NCI-H2081 treated with DMSO at 0.1 percent for 48 hours (cell line): ENCODE data around the gene ZNF837.
A peak's percentile ranks its signal among the peaks of the same experiment; 100 is the strongest.

Experiments used
- DNase-seq: peaks from one replicate; lab custom pipeline; 2025; lab: John Stamatoyannopoulos, UW

The ZNF837 gene

GRCh38 chr19:58368561-58369360 lies 12.1 kb downstream of the ZNF837 start:
- no peak for DNase-seq

GRCh38 chr19:58367698-58368454 lies 13.0 kb downstream of the ZNF837 start:
- DNase-seq = no peak

- no peak for DNase-seq
These were observed 14.0 kb downstream of the ZNF837 start for GRCh38 chr19:58366585-58367430.

- DNase-seq = no peak
These were observed 16.7 kb downstream of the ZNF837 start for GRCh38 chr19:58364146-58364545.

GRCh38 chr19:58362272-58362994 lies 18.4 kb downstream of the ZNF837 start, which contains the start of gene ZNF497:
Gene ZNF497, minus strand, starts transcription at chr19:58362751. Its CDS starts 5,116 bp downstream, at chr19:58357635.
- DNase-seq = peak; percentile 69

DNA sequence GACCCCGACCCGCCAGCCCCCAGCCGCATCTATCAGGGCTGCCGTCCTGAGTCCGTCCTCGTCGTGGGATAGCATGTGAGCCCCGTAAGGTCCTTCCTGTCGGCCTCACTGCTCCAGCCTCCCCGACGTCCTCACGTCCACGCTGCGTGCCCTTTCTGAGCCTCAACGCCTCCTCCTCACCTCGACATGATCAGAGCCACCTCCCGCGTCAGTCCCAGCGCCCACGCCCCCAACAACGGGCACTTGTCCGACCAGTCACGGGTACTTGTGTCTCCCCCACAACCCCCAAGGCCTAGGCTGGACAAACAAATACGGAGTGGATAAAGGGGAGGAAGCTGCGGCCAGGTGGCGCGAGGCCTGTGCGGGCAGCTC lies 18.9 kb downstream of the ZNF837 start:
- no peak for DNase-seq

- DNase-seq = no peak
These were observed 23.2 kb downstream of the ZNF837 start for GRCh38 chr19:58357481-58358145.

GRCh38 chr19:58356766-58357480 lies 23.9 kb downstream of the ZNF837 start:
- DNase-seq = no peak

DNA sequence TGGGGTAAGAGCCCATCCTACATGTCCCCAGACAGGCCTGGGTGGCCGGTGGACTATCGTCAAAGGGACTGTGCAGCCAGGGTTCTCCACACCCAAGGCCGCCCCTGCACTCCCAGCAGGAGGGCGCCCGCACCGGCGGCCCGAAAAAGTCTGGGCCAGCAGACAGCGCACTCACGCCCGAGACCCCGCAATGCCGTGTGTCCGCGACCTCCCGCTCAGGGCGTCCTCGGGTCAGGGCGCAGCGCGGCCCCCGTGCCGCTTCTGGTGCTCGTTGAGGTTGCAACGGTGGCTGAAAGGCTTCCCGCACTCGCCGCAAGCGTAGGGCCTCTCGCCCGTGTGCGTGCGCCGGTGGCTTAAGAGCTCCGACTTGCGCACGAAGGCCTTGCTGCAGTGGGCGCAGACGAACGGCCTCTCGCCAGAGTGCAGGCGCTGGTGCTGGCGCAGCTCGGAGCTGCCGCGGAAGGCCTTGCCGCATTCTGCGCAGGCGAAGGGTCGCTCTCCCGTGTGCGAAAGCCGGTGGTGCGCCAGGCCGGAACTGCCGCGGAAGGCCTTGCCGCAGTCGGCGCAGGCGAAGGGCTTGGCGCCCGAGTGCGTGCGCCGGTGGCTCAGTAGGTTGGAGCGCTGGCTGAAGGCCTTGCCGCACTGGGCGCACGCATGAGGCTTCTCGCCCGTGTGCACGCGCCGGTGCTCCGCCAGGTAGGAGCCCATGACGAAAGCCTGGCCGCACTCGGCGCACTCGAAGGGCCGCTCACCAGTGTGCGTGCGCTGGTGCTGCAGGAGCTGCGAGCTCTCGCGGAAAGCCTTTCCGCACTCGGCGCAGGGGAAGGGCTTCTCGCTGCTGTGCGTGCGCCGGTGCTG lies 24.7 kb downstream of the ZNF837 start:
- DNase-seq = no peak

DNA sequence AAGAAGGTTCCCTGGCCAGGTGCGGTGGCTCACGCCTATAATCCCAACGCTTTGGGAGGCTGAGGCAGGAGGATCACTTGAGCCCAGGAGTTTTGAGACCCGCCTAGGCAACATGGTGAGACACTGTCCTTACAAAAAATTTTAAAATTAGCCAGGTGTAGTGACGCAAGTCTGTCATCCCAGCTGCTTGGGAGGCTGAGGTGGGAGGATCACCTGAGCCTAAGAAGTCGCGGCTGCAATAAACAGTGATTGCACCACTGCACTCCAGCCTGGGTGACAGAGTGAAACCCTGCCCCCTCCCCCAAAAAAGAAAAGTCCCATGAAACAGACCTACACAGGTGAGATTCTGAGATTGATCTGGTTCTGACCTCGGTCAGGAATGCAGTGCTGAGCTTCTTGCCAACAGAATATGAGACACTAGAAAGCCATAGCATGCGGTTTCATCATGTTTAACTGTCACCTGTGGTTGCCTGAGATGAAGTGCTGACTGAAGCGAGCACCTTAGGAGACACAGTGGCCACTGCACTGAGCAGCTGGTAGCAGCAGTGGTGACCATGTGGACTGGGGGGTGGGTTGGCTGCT lies 25.5 kb downstream of the ZNF837 start:
- no peak for DNase-seq

DNA sequence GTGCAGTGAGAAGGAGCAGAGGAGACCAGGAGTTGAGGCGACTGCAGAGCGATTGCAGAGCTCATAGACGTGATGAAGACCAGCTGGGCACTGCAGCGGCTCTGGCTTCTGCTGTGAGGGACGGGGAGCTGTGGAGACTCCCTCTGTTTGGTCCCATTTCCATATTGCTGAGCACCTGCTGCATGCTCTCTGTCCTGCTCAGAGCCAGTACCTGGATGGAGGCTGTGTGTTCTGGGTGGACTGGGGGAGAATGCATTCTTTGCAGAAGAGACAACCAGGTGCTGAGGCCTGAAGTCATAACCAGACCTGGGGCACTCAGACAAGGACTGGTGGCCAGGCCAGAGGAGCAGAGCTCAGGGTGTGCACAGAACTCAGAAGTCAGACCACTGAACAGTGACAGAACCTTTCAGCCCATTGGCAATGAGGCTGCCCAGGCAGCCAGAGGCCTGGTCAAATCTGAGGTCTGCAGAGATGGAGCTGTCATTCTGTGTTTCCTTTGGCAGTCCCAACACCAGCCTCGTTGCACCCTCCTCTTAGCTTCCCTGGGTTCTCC lies 26.3 kb downstream of the ZNF837 start:
- DNase-seq = no peak

DNA sequence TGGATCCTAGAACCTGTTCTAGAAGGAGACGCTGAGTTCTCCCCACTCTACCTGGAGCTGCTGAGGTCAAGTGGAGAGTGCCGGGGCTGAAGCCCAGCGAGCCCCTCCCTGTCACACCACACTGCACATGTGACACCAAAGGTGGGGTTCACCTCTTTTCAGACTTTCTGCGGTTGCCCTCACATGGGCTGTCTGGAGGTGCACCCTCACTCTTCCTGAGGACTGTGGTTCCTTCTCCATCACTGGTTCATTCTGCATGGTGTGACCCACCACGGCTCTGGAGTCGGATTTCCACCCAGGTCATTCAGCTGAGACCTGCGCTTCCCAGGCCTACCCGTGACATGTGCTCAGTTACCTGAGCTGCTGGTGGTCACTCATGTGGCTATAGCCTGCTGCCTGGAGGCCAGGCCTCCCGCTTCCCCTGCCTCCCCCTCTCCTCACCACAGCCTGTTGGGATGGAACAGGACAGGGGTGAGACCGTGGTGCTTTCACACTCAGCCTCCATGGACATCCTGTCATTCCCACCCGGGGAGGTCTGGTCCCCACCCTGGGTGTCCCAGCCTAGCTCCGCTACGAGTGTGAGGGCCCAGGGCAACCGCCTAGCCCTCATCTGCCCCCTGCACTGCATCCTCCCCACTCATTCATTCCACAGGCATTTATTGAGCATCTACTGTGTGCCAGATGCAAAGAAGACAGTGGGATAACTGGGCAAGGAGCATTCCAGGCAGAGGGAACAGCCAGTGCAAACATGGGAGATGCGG lies 26.9 kb downstream of the ZNF837 start:
- no peak for DNase-seq

- DNase-seq = no peak
These were observed 27.8 kb downstream of the ZNF837 start, which contains the start of gene A1BG for GRCh38 chr19:58352760-58353671. Gene A1BG, minus strand, starts transcription at chr19:58353492. Its CDS starts 55 bp downstream, at chr19:58353437.

DNA sequence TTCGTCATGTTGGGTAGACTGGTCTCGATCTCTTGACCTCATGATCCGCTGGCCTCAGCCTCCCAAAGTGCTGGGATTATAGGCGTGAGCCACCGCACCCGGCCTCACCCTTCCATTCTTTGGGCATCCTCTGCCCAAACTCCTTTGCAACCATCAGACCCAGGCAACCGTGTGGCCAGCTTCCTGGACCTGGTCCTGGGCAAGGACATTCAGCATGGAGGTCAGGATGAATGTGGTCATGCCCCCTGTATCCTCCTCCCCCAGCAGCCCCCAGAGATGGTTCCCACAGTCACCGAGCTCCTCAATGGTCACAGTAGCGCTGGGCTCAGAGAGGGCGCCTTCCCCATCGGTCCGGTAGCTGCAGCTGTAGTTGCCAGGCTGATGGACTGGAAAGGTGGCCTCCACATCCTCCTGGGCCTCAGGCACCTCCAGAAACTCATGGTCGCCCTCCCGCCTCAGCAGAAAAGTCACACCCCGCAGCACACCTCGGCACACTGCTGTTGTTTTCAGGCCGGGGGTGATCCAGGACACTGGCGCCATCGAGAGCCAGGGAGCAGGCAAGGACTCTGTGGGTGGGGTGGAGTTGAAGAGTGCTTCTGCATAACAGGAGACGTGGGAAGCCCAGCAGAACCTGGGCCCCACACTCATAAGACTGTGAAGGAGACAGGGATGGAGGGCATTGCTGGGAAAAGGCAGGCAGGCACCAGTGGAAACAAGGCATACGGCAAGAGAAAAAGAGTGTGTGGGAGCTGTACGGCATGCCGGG lies 28.7 kb downstream of the ZNF837 start:
- no peak for DNase-seq

- DNase-seq = no peak
These were observed 29.3 kb downstream of the ZNF837 start for GRCh38 chr19:58351558-58351878.

- DNase-seq = no peak
These were observed 29.8 kb downstream of the ZNF837 start for GRCh38 chr19:58350871-58351557.
